ENCODE data around the gene TPST2. TPM values are rescaled to one million over a fixed set of nuclear protein-coding genes. Genes with fewer than 3 reads are reported as not detected.

The TPST2 gene
- total RNA-seq, 1 donor from 2014 or later: 18.5 TPM

DNA sequence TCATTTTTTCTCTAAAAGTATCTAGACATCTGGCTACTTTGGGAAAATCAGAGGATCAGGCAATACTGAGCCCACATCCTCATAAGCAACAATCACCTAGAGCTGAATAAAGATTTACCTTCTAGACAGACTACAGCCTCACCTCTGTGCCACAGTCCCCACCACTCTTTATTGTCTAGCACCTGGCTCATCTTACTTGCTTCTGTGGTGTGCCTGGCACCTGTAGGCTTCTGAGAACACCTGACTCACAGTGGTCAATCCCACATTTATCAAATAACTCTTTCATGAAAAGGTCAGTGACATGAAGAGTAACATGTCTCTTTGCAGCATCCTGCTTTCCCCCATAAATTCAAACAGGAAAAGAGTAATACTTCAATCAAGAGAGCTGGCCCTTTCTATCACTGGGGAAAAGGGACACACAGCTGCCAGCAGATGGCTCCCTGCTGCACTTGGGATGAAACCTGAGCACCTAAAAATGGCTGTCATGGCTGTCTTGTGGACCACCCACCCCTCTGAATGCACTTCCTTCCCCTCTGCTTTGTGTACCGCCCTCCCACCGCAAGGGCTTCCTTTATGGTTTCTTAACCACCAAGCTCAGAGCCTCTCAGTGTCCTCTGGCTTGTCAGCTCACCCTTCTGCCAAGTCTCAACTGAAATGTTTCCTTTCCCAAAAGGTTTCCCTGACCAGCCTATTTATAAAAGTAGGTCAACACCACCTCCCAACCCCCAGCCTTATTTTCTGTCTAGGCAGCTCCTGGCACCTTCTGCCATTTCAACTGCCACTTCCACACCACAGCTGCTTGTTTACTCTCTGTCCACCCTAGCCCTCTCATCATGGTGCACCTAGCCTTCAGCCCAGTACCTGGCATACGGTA lies 87.0 kb downstream of the TPST2 start:
- TF ChIP-seq, protein P1, sequence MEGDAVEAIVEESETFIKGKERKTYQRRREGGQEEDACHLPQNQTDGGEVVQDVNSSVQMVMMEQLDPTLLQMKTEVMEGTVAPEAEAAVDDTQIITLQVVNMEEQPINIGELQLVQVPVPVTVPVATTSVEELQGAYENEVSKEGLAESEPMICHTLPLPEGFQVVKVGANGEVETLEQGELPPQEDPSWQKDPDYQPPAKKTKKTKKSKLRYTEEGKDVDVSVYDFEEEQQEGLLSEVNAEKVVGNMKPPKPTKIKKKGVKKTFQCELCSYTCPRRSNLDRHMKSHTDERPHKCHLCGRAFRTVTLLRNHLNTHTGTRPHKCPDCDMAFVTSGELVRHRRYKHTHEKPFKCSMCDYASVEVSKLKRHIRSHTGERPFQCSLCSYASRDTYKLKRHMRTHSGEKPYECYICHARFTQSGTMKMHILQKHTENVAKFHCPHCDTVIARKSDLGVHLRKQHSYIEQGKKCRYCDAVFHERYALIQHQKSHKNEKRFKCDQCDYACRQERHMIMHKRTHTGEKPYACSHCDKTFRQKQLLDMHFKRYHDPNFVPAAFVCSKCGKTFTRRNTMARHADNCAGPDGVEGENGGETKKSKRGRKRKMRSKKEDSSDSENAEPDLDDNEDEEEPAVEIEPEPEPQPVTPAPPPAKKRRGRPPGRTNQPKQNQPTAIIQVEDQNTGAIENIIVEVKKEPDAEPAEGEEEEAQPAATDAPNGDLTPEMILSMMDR (IDR thresholded peaks at IDR 0.05; ENCODE audit: unreplicated experiment): no peak
- peaks cover 44% of the 10 kb centered on the region for H3K36me3 Mint-ChIP-seq

DNA sequence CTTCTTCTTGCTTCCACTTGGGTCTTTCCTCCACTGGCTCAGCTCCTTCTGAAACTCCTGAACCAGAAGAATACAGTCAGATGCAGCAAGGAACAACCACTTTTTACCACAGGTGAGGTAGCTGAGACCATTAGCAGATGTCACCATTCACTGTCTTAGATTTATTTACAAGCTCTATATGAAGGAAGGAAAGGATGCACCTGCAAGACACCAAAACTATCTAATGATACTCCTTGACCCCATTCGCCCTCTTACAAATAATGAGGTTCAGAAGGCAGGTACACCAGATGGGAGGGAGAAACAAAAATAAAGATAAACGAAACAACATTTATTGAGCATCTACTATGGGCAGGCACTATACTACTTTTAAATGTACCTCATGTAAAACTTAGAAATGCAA lies 87.9 kb downstream of the TPST2 start:
- Mint-ChIP-seq H3K27me3 (ENCODE audit: low read depth) (no peaks in the 10 kb centered on the region), H3K4me1 (no peaks in the 10 kb centered on the region), H3K36me3 (peaks cover 45% of the 10 kb centered on the region), H3K4me3 (no peak overlapping the region), H3K9me3 (no peaks in the 10 kb centered on the region), H3K27ac (no peak overlapping the region)
- TF ChIP-seq, protein P1 (IDR thresholded peaks at IDR 0.05; ENCODE audit: unreplicated experiment): no peak
- no peak for DNase-seq (ENCODE audit: low spot score in 2 of 2, unreplicated experiment in 2 of 2)

More for the DNA sequence above, 87.0 kb downstream of the TPST2 start:
- H3K4me1 Mint-ChIP-seq: no peaks in the 10 kb centered on the region
- H3K4me3 Mint-ChIP-seq: no peak overlapping the region
- H3K27ac Mint-ChIP-seq: no peak overlapping the region
- no peak for DNase-seq (ENCODE audit: low spot score in 2 of 2, unreplicated experiment in 2 of 2)
- H3K27me3 Mint-ChIP-seq (ENCODE audit: low read depth): no peaks in the 10 kb centered on the region
- H3K9me3 Mint-ChIP-seq: no peaks in the 10 kb centered on the region

DNA sequence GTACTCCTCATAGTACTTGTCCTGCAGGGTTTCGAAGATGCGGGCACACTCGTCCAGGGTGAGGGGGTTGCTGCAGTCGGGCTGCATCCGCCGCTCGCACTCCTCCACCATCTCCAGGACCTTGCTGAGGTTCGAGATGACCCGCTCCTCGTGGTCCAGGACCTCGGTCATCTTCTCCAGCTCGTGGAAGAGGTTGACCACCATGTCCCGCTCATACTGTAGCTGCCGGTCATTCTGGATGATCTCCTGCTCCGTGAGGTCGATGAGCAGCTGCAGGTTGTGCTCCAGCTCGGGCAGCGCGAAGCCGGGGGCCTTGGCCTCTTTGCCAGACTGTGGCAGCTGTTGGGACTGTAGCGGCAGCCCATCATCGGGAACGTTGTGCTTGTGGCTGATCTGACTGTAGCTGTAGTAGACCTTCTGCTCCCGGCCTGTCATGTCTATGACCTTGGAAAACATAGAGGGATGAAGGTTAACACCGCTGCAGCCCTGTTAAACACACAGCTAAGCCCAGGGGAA lies 90.7 kb downstream of the TPST2 start:
- H3K4me3 Mint-ChIP-seq: no peak overlapping the region
- TF ChIP-seq, protein P1 (IDR thresholded peaks at IDR 0.05; ENCODE audit: unreplicated experiment): no peak

DNA sequence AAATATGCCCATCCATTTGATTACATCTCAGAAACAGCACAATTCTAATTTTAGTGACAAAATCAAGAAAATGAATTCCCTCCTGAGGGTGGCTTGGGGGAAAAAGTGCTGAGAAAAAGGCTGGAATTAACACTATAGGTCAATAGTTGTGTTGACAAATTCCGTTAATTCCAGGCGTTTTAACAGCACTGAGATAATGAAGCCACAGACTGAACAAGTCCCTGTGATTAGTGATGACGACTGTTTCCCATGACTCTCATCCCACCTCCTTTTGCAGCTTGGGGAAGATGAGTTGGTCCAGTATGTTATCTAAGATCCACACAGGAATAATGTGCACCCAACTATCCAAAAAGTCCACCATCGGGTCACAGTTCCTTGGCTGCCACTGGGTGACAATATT lies 93.5 kb downstream of the TPST2 start:
- Mint-ChIP-seq H3K4me1 (no peaks in the 10 kb centered on the region), H3K4me3 (no peak overlapping the region), H3K9me3 (no peaks in the 10 kb centered on the region), H3K36me3 (peaks cover 41% of the 10 kb centered on the region), H3K27me3 (ENCODE audit: low read depth) (no peaks in the 10 kb centered on the region), H3K27ac (no peak overlapping the region)
- TF ChIP-seq, protein P1 (IDR thresholded peaks at IDR 0.05; ENCODE audit: unreplicated experiment): no peak
- DNase-seq (ENCODE audit: low spot score in 2 of 2, unreplicated experiment in 2 of 2): no peak

More for the DNA sequence above, 90.7 kb downstream of the TPST2 start:
- Mint-ChIP-seq H3K27me3 (ENCODE audit: low read depth) (no peaks in the 10 kb centered on the region), H3K27ac (no peak overlapping the region), H3K4me1 (no peaks in the 10 kb centered on the region), H3K36me3 (peaks cover 46% of the 10 kb centered on the region), H3K9me3 (no peaks in the 10 kb centered on the region)
- no peak for DNase-seq (ENCODE audit: low spot score in 2 of 2, unreplicated experiment in 2 of 2)

DNA sequence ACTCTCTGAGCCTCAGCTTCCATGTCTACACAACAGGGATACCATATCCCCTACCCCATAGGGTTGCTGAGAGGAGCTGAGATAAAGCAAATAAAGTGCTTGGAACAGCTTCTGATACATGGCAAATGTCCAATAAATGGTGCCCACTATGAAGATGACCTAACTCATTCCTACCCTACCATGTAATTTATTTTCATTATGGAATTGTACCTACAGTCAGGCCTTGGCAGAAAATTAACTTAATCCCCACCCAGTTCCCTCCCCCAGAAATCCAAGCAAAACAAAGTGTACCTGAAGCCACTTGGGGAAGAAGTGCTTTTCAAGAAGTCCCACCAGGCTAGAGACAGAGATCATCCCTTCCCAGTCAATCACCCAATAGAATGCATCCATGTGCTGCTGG lies 95.4 kb downstream of the TPST2 start:
- no peaks in the 10 kb centered on the region for H3K27me3 Mint-ChIP-seq (ENCODE audit: low read depth)
- no peaks in the 10 kb centered on the region for H3K9me3 Mint-ChIP-seq
- no peaks in the 10 kb centered on the region for H3K4me1 Mint-ChIP-seq
- no peak for DNase-seq (ENCODE audit: low spot score in 2 of 2, unreplicated experiment in 2 of 2)
- peaks cover 36% of the 10 kb centered on the region for H3K36me3 Mint-ChIP-seq
- no peak overlapping the region for H3K4me3 Mint-ChIP-seq
- H3K27ac Mint-ChIP-seq: no peak overlapping the region
- TF ChIP-seq, protein P1 (IDR thresholded peaks at IDR 0.05; ENCODE audit: unreplicated experiment): no peak

Data from mesothelial cell of epicardium (in vitro differentiated cells).